ENCODE measurements around the gene DHRS13. TPM values are rescaled to one million over a fixed set of nuclear protein-coding genes. Genes with fewer than 3 reads are reported as not detected.

Gene DHRS13
- total RNA-seq, 1 donor from 2014 or later = 20.4 TPM

DNA sequence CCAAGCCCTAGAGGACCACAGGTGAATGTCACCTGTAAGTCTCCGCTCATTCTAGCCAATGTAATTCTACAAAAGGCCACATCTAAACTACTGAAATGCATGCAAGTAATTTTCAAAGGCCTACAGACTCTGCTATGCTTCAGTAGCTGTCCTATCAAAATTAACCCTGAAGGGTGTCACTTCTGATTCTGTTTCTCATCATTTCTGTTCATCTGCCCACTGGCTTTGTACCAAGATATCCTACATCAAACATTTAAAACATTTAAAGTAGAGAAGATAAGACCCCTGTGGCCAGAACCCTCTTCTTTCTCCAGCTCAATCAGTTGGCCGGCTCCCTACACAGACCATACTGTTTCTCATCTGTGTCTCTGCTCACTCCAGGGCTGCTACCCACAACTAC lies 26.9 kb upstream of the DHRS13 start:
- Mint-ChIP-seq H3K36me3 (peaks cover 26% of the 10 kb centered on the region), H3K9me3 (no peaks in the 10 kb centered on the region), H3K4me1 (ENCODE audit: unreplicated experiment) (peaks cover 18% of the 10 kb centered on the region), H3K4me3 (no peak overlapping the region), H3K27me3 (no peaks in the 10 kb centered on the region), H3K27ac (no peak overlapping the region)
- no peak for DNase-seq (ENCODE audit: extremely low spot score, unreplicated experiment)
- TF ChIP-seq, protein P1, sequence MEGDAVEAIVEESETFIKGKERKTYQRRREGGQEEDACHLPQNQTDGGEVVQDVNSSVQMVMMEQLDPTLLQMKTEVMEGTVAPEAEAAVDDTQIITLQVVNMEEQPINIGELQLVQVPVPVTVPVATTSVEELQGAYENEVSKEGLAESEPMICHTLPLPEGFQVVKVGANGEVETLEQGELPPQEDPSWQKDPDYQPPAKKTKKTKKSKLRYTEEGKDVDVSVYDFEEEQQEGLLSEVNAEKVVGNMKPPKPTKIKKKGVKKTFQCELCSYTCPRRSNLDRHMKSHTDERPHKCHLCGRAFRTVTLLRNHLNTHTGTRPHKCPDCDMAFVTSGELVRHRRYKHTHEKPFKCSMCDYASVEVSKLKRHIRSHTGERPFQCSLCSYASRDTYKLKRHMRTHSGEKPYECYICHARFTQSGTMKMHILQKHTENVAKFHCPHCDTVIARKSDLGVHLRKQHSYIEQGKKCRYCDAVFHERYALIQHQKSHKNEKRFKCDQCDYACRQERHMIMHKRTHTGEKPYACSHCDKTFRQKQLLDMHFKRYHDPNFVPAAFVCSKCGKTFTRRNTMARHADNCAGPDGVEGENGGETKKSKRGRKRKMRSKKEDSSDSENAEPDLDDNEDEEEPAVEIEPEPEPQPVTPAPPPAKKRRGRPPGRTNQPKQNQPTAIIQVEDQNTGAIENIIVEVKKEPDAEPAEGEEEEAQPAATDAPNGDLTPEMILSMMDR (conservative IDR thresholded peaks at IDR 0.05) = no peak

GRCh38 chr17:28928061-28928460 lies 25.2 kb upstream of the DHRS13 start:
- Mint-ChIP-seq H3K4me1 (ENCODE audit: unreplicated experiment) (peaks cover 11% of the 10 kb centered on the region), H3K27me3 (no peaks in the 10 kb centered on the region), H3K9me3 (no peaks in the 10 kb centered on the region), H3K27ac (no peak overlapping the region), H3K36me3 (peaks cover 24% of the 10 kb centered on the region), H3K4me3 (no peak overlapping the region)
- TF ChIP-seq, protein P1 (conservative IDR thresholded peaks at IDR 0.05) = no peak
- no peak for DNase-seq (ENCODE audit: extremely low spot score, unreplicated experiment)

DNA sequence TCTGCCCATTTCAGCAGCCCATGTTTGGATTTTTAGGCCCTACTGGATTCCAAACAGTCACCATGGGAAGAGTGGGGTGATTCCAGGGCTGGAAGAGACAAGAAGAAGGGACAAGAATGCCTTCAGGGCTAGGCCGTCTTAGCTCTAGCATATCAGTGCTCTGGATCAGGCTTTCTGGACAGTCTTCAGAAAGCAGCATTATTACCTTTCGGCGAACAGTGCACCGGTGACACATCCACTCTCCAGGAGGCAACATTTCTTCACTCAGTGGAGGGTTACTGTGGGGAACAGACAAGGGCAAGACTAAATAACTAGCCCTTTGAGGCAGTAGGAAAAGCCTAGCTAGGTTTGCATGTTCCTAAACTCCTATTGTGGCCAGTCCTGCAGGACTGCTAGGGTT lies 23.9 kb upstream of the DHRS13 start:
- H3K36me3 Mint-ChIP-seq = peaks cover 27% of the 10 kb centered on the region
- no peaks in the 10 kb centered on the region for H3K9me3 Mint-ChIP-seq
- H3K27ac Mint-ChIP-seq = no peak overlapping the region

DNA sequence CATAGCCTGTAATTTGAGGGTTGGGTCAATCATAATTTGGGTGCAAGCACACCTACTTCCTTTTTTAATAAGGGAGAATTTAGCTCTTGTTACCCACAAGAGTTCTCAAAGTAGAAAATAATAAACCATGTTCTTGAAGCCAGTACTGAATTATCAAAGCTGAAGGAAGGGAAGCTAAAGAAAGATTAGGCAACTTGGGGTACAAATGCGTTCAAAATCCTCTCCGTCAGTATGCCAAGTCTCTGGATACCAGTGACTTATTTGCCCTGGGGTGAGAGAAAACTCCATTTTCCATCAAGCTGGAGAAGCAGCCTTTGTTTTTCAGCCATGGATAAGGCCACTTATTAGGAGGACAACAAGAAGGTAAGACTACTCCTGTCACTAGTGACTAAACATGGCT lies 23.5 kb upstream of the DHRS13 start:
- Mint-ChIP-seq H3K27ac (no peak overlapping the region), H3K9me3 (no peaks in the 10 kb centered on the region), H3K4me1 (ENCODE audit: unreplicated experiment) (peaks cover 10% of the 10 kb centered on the region), H3K36me3 (peaks cover 27% of the 10 kb centered on the region), H3K27me3 (no peaks in the 10 kb centered on the region), H3K4me3 (no peak overlapping the region)
- no peak for DNase-seq (ENCODE audit: extremely low spot score, unreplicated experiment)
- TF ChIP-seq, protein P1 (conservative IDR thresholded peaks at IDR 0.05) = no peak

More for the DNA sequence above, 23.9 kb upstream of the DHRS13 start:
- peaks cover 10% of the 10 kb centered on the region for H3K4me1 Mint-ChIP-seq (ENCODE audit: unreplicated experiment)
- no peak overlapping the region for H3K4me3 Mint-ChIP-seq
- DNase-seq (ENCODE audit: extremely low spot score, unreplicated experiment) = no peak
- TF ChIP-seq, protein P1 (conservative IDR thresholded peaks at IDR 0.05) = no peak
- H3K27me3 Mint-ChIP-seq = no peaks in the 10 kb centered on the region

- Mint-ChIP-seq H3K4me1 (ENCODE audit: unreplicated experiment) (peaks cover 10% of the 10 kb centered on the region), H3K27me3 (no peaks in the 10 kb centered on the region), H3K4me3 (no peak overlapping the region), H3K27ac (no peak overlapping the region), H3K36me3 (peaks cover 27% of the 10 kb centered on the region), H3K9me3 (no peaks in the 10 kb centered on the region)
- TF ChIP-seq, protein P1 (conservative IDR thresholded peaks at IDR 0.05) = no peak
- DNase-seq (ENCODE audit: extremely low spot score, unreplicated experiment) = no peak
Observed at GRCh38 chr17:28925912-28926365, 23.1 kb upstream of the DHRS13 start.

GRCh38 chr17:28920201-28920600 lies 17.3 kb upstream of the DHRS13 start:
- TF ChIP-seq, protein P1 (conservative IDR thresholded peaks at IDR 0.05) = no peak
- Mint-ChIP-seq H3K4me1 (ENCODE audit: unreplicated experiment) (no peaks in the 10 kb centered on the region), H3K4me3 (no peak overlapping the region), H3K27ac (no peak overlapping the region), H3K36me3 (peaks cover 26% of the 10 kb centered on the region), H3K9me3 (no peaks in the 10 kb centered on the region), H3K27me3 (no peaks in the 10 kb centered on the region)
- no peak for DNase-seq (ENCODE audit: extremely low spot score, unreplicated experiment)

Measured in type B pancreatic cell (in vitro differentiated cells).